ENCODE results near the gene UBR4. TPM values are rescaled to one million over a fixed set of nuclear protein-coding genes. Genes with fewer than 3 reads are reported as not detected.
A peak's percentile ranks its signal among the peaks of the same experiment; 100 is the strongest.

UBR4 gene
- total and polyA plus RNA-seq, 7 experiments from 2014 or later: 18.9 to 174 (median 151) TPM

DNA sequence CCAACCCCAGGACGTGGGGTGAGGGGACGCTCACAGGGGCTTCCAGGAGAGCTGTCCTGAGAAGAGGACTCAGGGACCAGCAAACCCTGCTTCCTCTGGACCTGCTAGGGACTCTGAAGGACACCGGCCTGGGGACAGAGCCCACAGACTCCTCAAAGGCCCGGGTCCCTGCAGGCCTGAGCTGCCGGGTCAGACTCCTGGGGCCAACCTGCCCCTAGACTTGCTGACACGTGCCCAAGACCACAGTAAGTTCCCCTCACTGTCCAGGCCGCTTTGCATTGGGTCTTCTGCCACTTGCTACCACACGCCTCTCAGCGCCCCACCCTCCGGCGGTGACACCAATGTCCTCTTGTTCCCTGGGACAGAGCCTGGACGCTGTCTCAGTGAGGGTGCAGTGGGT is 146.9 kb downstream of the UBR4 start:
- intact Hi-C loops (cut with micrococcal nuclease): no loop called here
- H3K36me3 ChIP-seq (ENCODE audit: control insufficient read depth in 2 of 3, insufficient read depth in 3 of 3, low read length in 3 of 3): no peaks in the 10 kb centered on the region
- ATAC-seq: no peak
- Mint-ChIP-seq H3K9me3 (peaks cover 0 to 13% (median 4%) of the 10 kb centered on the region in 11 donors), H3K27ac (no peak overlapping the region), H3K4me1 (peaks cover 6 to 18% (median 12%) of the 10 kb centered on the region in 7 donors), H3K4me3 (no peak overlapping the region), H3K27me3 (peaks cover 0 to 12% (median 4%) of the 10 kb centered on the region in 5 donors), H3K36me3 (peaks cover 0 to 5% (median 0%) of the 10 kb centered on the region in 5 donors)
- no peaks in the 10 kb centered on the region for H3K27me3 ChIP-seq (ENCODE audit: control insufficient read depth in 2 of 2, insufficient read depth in 2 of 2, low read length in 2 of 2)
- H3K9me3 ChIP-seq (ENCODE audit: control insufficient read depth in 2 of 3, low read length in 3 of 3): no peaks in the 10 kb centered on the region
- DNase-seq: no peak
- no peak overlapping the region for H3K27ac ChIP-seq (ENCODE audit: low read depth, low read length)
- ChIA-PET CTCF (interaction anchor here (0.5 kb wide), 1 partner anchor 45 kb away, joined by 3 read pairs; no protein-coding TSS in a partner anchor), POLR2A (no interaction called here)
- no peak overlapping the region for H3K4me3 ChIP-seq (ENCODE audit: low read length)
- peaks cover 0 to 4% of the 10 kb centered on the region in 2 donors for H3K4me1 ChIP-seq (ENCODE audit: control insufficient read depth in 2 of 2, insufficient read depth in 2 of 2, low read length in 2 of 2)

DNA sequence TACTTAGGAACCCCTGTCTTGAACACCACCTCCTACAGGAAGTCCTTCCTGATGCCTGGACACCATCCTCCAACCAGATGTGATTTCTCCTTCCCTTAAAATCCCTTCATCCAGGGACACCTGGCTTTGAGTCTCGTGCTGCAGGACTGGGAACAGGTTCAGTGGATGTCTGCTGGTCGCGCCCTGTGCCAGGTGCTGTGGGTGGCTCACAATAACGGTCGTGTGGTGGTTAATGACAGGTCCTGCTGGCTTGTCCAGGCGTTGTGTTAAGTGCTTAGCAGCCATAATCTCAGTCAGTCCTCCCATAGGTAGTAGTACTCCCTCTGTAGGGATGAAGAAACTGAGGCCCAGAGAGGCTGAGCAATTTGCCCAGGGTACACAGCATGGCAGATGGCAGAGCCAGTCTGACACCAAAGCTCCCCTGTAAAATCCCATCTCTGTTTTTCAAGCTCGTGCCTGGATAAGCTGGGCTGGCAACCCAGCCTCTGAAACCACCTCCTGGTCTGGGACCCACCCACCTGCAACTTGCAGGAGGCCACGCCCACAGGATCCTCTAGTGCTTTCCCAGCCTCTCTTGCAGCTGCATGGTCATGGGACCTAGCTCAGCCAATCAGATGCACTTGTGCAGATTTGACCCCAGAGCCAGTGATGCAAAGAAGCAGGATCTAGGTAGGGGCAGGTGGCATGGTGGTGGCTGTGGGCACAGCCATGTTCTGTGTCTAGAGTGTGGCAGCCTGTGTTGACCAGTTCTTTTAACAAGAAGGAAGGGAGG is 147.6 kb downstream of the UBR4 start:
- no peak overlapping the region for H3K27ac ChIP-seq (ENCODE audit: low read depth, low read length)
- no peak for ATAC-seq
- no peaks in the 10 kb centered on the region for H3K4me1 ChIP-seq (ENCODE audit: control insufficient read depth in 2 of 2, insufficient read depth in 2 of 2, low read length in 2 of 2)
- peaks cover 4 to 14% (median 8%) of the 10 kb centered on the region in 7 donors for H3K4me1 Mint-ChIP-seq
- H3K4me3 Mint-ChIP-seq: peak overlapping the region in 1 of 10 donors; percentile 49
- no peaks in the 10 kb centered on the region for H3K27me3 ChIP-seq (ENCODE audit: control insufficient read depth in 2 of 2, insufficient read depth in 2 of 2, low read length in 2 of 2)
- DNase-seq: no peak
- CTCF ChIA-PET: interaction anchor here (0.5 kb wide), 1 partner anchor 44 kb away, joined by 3 read pairs; no protein-coding TSS in a partner anchor
- intact Hi-C loops (cut with micrococcal nuclease): no loop called here
- peaks cover 0 to 5% (median 0%) of the 10 kb centered on the region in 5 donors for H3K36me3 Mint-ChIP-seq
- POLR2A ChIA-PET: interaction anchor here (0.5 kb wide), 1 partner anchor 21 kb away, joined by 4 read pairs; no protein-coding TSS in a partner anchor
- peak overlapping the region in 5 of 9 donors; percentile 41 to 89 (median 62) for H3K27ac Mint-ChIP-seq
- no peaks in the 10 kb centered on the region for H3K36me3 ChIP-seq (ENCODE audit: control insufficient read depth in 2 of 3, insufficient read depth in 3 of 3, low read length in 3 of 3)
- peaks cover 0 to 12% (median 4%) of the 10 kb centered on the region in 5 donors for H3K27me3 Mint-ChIP-seq
- no peaks in the 10 kb centered on the region for H3K9me3 ChIP-seq (ENCODE audit: control insufficient read depth in 2 of 3, low read length in 3 of 3)
- H3K4me3 ChIP-seq (ENCODE audit: low read length): no peak overlapping the region
- peaks cover 0 to 13% (median 4%) of the 10 kb centered on the region in 11 donors for H3K9me3 Mint-ChIP-seq

DNA sequence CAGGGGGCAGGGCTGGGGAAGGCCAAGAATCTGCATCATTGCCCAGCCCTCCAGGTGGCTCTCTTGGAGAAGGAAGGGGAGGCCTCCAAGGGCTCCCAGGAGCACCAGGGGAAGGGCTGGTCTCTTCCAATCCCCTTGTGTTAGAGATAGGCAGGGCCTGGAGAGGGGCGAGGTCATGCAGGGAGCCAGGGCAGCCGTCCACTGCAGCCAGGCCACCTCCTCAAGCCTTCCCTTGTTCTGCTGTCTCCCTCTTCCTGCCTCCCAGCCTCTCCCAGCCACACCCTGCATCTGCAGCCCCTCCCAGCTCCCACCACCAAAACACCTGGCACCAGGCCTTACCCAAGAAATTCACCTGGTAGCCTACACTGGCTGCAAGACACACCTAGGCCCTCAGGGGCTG is 148.3 kb downstream of the UBR4 start:
- ATAC-seq (no peak), DNase-seq (no peak)
- H3K4me3 Mint-ChIP-seq: no peak overlapping the region
- H3K27ac Mint-ChIP-seq: peak overlapping the region in 4 of 9 donors; percentile 67 to 95 (median 83)
- H3K4me3 ChIP-seq (ENCODE audit: low read length): no peak overlapping the region
- H3K4me1 Mint-ChIP-seq: peaks cover 4 to 14% (median 9%) of the 10 kb centered on the region in 7 donors
- no peaks in the 10 kb centered on the region for H3K36me3 ChIP-seq (ENCODE audit: control insufficient read depth in 2 of 3, insufficient read depth in 3 of 3, low read length in 3 of 3)
- ChIA-PET CTCF (no interaction called here), POLR2A (no interaction called here)
- intact Hi-C loops (cut with micrococcal nuclease): no loop called here
- H3K9me3 Mint-ChIP-seq: peaks cover 0 to 13% (median 4%) of the 10 kb centered on the region in 11 donors
- H3K4me1 ChIP-seq (ENCODE audit: control insufficient read depth in 2 of 2, insufficient read depth in 2 of 2, low read length in 2 of 2): no peaks in the 10 kb centered on the region
- H3K36me3 Mint-ChIP-seq: peaks cover 0 to 5% (median 0%) of the 10 kb centered on the region in 5 donors
- no peaks in the 10 kb centered on the region for H3K9me3 ChIP-seq (ENCODE audit: control insufficient read depth in 2 of 3, low read length in 3 of 3)
- H3K27me3 Mint-ChIP-seq: peaks cover 4 to 17% (median 4%) of the 10 kb centered on the region in 5 donors
- no peaks in the 10 kb centered on the region for H3K27me3 ChIP-seq (ENCODE audit: control insufficient read depth in 2 of 2, insufficient read depth in 2 of 2, low read length in 2 of 2)
- no peak overlapping the region for H3K27ac ChIP-seq (ENCODE audit: low read depth, low read length)

DNA sequence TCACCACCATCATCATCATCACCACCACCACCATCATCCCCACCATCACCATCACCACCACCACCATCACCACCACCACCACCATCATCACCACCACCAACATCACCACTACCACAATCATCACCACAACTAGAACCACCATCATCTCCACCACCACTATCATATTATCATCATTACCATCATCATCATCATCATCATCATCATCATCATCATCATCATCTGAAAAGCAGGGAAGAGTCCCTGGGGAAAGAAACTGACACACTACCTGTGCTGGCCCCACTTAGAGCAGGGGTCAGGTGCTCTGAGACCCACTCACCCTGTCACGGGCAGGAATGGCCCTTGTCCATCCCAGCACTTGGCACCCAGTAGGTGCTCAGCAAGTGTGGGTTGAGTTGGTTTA is 148.7 kb downstream of the UBR4 start:
- Histone ChIP-seq H3K27me3 (ENCODE audit: control insufficient read depth in 2 of 2, insufficient read depth in 2 of 2, low read length in 2 of 2) (no peaks in the 10 kb centered on the region), H3K9me3 (ENCODE audit: control insufficient read depth in 2 of 3, low read length in 3 of 3) (no peaks in the 10 kb centered on the region), H3K4me1 (ENCODE audit: control insufficient read depth in 2 of 2, insufficient read depth in 2 of 2, low read length in 2 of 2) (no peaks in the 10 kb centered on the region), H3K27ac (ENCODE audit: low read depth, low read length) (no peak overlapping the region), H3K36me3 (ENCODE audit: control insufficient read depth in 2 of 3, insufficient read depth in 3 of 3, low read length in 3 of 3) (no peaks in the 10 kb centered on the region), H3K4me3 (ENCODE audit: low read length) (no peak overlapping the region)
- CTCF ChIA-PET: no interaction called here
- H3K4me1 Mint-ChIP-seq: peaks cover 4 to 14% (median 9%) of the 10 kb centered on the region in 7 donors
- DNase-seq: no peak
- peak overlapping the region in 7 of 9 donors; percentile 62 to 95 (median 80) for H3K27ac Mint-ChIP-seq
- ATAC-seq: no peak
- peaks cover 0 to 5% (median 0%) of the 10 kb centered on the region in 5 donors for H3K36me3 Mint-ChIP-seq
- POLR2A ChIA-PET: no interaction called here
- H3K9me3 Mint-ChIP-seq: peaks cover 0 to 13% (median 4%) of the 10 kb centered on the region in 11 donors
- intact Hi-C loops (cut with micrococcal nuclease): no loop called here
- peaks cover 4 to 21% (median 8%) of the 10 kb centered on the region in 5 donors for H3K27me3 Mint-ChIP-seq
- peak overlapping the region in 4 of 10 donors; percentile 10 to 26 (median 18) for H3K4me3 Mint-ChIP-seq

DNA sequence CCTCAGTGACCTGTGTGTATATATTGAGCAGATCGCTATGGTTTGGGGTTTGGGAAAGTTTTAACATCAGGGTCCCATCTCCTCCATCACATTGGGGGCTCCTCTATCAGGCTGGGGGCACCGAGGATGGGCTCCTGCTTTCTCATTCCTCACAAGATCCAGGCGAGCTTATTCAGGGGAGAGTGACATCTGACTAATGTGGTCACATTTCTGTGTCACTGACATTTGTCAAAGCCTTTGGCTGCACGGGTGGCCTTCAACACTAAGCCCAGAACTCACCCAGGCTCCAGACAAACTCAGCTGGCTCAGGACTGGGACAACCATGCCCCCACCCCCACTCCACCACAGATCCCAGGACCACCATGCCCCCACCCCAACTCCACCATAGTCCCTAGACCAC is 150.3 kb downstream of the UBR4 start:
- intact Hi-C loops (cut with micrococcal nuclease): no loop called here
- Histone ChIP-seq H3K9me3 (ENCODE audit: control insufficient read depth in 2 of 3, low read length in 3 of 3) (no peaks in the 10 kb centered on the region), H3K27ac (ENCODE audit: low read depth, low read length) (no peak overlapping the region), H3K4me1 (ENCODE audit: control insufficient read depth in 2 of 2, insufficient read depth in 2 of 2, low read length in 2 of 2) (peaks cover 0 to 10% of the 10 kb centered on the region in 2 donors), H3K4me3 (ENCODE audit: low read length) (no peak overlapping the region), H3K27me3 (ENCODE audit: control insufficient read depth in 2 of 2, insufficient read depth in 2 of 2, low read length in 2 of 2) (no peaks in the 10 kb centered on the region), H3K36me3 (ENCODE audit: control insufficient read depth in 2 of 3, insufficient read depth in 3 of 3, low read length in 3 of 3) (no peaks in the 10 kb centered on the region)
- ATAC-seq: no peak
- Mint-ChIP-seq H3K27me3 (peaks cover 16 to 37% (median 23%) of the 10 kb centered on the region in 5 donors), H3K9me3 (peaks cover 0 to 13% (median 4%) of the 10 kb centered on the region in 11 donors), H3K4me3 (no peak overlapping the region), H3K4me1 (peaks cover 9 to 24% (median 21%) of the 10 kb centered on the region in 7 donors), H3K27ac (no peak overlapping the region), H3K36me3 (peaks cover 0 to 5% (median 0%) of the 10 kb centered on the region in 5 donors)
- no peak for DNase-seq
- POLR2A ChIA-PET: interaction anchor here (0.6 kb wide), 1 partner anchor 1574 kb away, joined by 3 read pairs; no protein-coding TSS in a partner anchor
- CTCF ChIA-PET: no interaction called here

DNA sequence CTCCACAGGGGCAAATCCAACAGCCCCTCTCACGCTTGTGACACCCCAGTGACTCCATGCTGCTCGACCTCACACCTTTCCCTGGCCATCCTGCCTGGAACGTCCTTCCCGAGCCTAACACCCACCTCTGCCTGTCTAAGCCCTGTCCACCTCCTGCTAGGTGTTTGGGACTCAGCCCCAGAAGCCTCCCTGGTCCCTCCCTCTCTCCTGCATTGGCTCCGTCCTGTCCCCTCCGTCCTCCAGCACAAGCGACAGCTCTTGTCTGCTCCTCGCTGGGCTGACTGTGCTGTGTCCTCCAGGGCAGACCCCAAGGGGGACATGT is 151.6 kb downstream of the UBR4 start:
- intact Hi-C loops (cut with micrococcal nuclease): no loop called here

More for the DNA sequence above, 151.6 kb downstream of the UBR4 start:
- H3K4me3 Mint-ChIP-seq: no peak overlapping the region
- no peak overlapping the region for H3K27ac Mint-ChIP-seq
- Histone ChIP-seq H3K4me3 (ENCODE audit: low read length) (no peak overlapping the region), H3K9me3 (ENCODE audit: control insufficient read depth in 2 of 3, low read length in 3 of 3) (no peaks in the 10 kb centered on the region), H3K27me3 (ENCODE audit: control insufficient read depth in 2 of 2, insufficient read depth in 2 of 2, low read length in 2 of 2) (no peaks in the 10 kb centered on the region), H3K27ac (ENCODE audit: low read depth, low read length) (no peak overlapping the region), H3K4me1 (ENCODE audit: control insufficient read depth in 2 of 2, insufficient read depth in 2 of 2, low read length in 2 of 2) (peaks cover 0 to 10% of the 10 kb centered on the region in 2 donors), H3K36me3 (ENCODE audit: control insufficient read depth in 2 of 3, insufficient read depth in 3 of 3, low read length in 3 of 3) (no peaks in the 10 kb centered on the region)
- peaks cover 16 to 45% (median 23%) of the 10 kb centered on the region in 5 donors for H3K27me3 Mint-ChIP-seq
- CTCF ChIA-PET: no interaction called here
- peaks cover 9 to 24% (median 21%) of the 10 kb centered on the region in 7 donors for H3K4me1 Mint-ChIP-seq
- H3K9me3 Mint-ChIP-seq: peaks cover 0 to 13% (median 4%) of the 10 kb centered on the region in 11 donors
- POLR2A ChIA-PET: interaction anchor here (1.4 kb wide), 1 partner anchor 14 kb away, joined by 5 read pairs; no protein-coding TSS in a partner anchor
- peaks cover 0 to 5% (median 0%) of the 10 kb centered on the region in 5 donors for H3K36me3 Mint-ChIP-seq
- DNase-seq (no peak), ATAC-seq (no peak)

All from naive thymus-derived CD4-positive, alpha-beta T cell (primary cell).